Kidney glomerular epithelial cell (primary cell): ENCODE data around the gene NEDD4L.
"Not testable (repeated sequence)": the region's sequence is repeated elsewhere in the genome, so short reads cannot be mapped to it uniquely, and the experiment has no call there.

ENCODE experiments used
- DNase-seq: peaks from one replicate; lab custom pipeline; 2025; lab: John Stamatoyannopoulos, UW

NEDD4L gene

DNA sequence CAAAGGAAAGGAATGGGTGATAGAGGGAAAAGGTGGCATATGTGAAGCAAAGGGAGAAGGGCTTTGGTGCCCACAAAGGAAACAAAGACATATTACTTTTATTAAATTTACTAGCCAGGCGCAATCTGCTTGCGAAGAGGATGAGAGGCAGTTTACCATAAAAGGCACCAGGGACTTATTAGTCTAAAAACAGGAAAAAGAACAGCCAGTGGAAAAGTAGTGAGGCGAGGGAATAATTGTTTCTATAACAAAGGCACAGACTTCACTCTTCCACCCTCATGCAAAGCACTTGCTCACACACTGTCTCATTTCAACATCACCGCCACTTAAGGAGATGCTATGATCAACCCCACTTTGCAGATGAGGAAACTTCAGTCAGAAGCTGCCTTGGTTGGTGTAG lies 374.3 kb downstream of the NEDD4L start:
- no peak for DNase-seq

DNA sequence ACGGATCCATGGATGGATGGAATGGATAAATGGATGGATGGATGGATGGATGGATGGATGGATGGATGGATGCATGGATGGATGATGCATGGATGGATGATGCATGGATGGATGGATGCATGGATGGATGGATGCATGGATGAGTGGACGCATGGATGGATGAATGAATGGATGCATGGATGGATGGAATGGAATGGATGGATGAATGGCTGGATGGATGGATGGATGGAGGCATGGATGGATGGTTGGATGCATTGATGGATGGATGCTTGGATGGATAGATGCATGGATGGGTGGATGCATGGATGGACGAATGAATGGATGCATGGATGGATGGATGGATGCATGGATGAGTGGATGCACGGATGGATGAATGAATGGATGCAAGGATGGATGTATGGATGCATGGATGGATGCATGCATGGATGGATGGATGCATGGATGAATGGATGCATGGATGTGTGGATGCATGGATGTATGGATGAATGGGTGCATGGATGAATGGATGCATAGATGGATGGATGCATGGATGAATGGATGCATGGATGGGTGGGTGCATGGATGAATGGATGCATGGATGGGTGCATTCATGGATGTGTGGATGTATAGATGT lies 375.7 kb downstream of the NEDD4L start:
- DNase-seq = no peak

DNA sequence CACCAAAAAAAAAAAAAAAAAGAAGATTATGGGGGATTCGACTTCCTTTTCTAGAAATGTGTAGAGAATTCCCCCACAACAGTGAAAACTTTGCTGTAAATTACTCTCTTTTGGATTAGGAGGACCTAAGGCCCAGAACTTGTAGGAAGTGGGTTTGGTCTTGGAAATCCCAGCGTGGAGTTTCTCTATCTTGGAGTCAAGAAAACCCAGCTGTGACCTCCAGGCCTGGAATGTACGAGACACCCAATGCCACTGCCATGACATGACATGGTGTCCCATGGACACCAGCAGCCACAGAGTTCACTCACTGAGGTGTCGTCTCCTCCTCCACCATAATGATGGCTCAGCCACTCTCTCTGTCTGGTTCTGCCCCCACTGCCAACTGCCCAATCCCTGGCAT lies 382.6 kb downstream of the NEDD4L start:
- no peak for DNase-seq

DNA sequence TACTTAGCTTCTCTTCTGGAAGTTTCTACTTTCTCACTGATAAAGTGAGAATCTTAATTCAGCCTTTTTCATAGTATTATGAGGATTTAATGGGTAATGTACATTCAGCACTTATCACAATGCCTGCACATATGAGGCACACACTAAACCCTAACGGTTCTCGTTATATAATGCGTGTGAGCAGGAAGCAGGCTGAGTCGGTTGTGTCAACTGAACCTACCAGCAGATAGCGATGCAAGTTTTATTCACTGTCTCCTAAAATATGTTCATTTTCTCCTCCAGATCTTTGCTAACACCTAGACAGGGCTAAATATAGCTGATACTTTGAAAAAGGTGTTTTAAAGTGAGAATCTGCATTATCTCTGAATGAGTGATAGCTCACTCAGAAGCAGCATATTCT lies 383.3 kb downstream of the NEDD4L start:
- DNase-seq = no peak

DNA sequence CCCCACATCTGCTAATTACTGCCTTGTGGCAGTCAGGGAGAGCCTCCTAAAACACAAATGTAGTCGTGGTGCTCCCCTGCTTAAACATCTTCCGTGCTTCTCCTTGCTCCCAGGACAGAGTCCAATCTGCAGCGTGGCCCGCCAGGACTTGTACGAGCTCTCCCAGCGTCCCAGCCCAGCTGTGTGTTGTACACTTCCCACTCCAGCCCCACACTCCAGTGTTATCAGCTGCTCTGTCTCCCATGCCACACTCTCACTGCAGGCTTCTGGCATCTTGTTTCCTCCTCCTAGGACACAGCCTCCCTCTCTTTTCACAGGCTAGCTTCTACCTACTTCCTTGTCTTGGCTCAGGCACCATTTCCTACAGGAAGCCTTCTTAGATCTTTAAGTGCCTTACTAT lies 385.4 kb downstream of the NEDD4L start:
- DNase-seq = no peak

DNA sequence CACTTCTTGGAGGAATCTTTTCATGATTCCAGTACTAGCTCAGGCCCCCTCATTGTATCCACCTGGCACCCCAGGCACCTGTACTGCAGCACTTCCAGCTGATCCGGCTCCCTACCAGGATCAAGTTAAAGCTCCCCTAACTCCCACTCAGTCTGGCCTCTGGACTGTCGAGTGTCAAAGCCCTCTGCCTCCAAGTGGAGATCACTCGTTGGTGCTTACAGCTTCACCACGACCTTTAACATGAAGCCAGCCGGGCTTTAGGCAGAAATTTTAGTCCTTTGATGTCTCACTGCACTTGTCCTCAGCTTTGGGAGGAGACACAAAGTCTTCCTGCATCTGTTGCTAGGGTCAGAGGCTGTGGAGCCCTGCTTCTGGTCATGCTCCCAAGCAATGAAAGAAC lies 387.2 kb downstream of the NEDD4L start:
- no peak for DNase-seq

DNA sequence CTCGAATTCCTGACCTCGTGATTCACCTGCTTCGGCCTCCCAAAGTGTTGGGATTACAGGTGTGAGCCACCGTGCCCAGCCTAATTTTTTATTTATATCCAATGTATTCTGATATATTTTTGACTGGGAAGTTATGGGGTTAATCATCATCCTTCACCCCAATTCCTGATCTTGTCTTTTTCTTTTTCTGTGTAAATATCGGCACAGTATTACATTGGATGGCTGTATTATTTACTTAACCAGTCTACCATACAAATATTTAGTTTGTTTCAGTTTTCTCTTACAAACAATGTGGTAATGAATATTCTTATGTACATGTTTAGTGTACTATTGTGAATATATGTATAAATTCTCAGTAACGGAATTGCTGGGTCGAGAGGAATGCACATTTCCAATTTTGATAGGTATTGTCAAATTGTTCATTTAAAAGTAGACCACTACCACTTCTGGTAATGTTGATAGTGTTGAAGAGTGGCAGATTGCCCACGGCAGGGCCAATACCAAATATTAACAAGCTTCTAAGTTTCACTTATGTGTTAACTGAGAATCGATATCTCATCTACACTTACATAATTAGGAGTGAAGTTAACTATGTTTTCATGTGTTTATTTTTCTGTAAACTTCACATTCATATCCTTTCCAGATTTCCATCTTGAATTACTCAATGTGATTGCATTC lies 388.2 kb downstream of the NEDD4L start:
- DNase-seq = no peak

DNA sequence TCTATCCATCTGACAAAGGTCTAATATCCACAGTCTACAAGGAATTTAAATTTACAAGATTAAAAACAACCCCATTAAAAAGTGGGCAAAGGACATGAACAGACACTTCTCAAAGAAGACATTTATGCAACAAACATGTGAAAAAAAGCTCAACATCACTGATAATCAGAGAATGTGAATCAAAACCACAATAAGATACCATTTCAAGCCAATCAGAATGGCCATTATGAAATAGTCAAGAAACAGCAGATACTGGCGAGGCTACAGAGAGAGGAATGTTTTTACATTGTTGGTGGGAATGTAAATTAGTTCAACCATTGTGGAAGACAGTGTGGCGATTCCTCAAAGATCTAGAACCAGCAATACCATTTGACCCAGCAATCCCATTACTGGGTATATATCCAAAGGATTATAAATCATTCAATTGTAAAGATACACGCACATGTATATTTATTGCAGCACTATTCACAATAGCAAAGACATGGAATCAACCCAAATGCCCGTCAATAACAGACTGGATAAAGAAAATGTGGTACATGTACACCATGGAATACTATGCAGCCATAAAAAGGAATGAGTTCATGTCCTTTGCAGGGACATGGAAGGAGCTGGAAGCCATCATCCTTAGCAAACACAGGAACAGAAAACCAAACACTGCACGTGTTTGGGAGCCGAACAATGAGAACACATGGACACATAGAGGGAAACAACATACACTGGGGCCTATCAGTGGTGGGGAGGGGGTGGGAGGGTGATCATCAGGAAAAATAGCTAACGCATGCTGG lies 391.4 kb downstream of the NEDD4L start:
- DNase-seq = not testable (repeated sequence)

DNA sequence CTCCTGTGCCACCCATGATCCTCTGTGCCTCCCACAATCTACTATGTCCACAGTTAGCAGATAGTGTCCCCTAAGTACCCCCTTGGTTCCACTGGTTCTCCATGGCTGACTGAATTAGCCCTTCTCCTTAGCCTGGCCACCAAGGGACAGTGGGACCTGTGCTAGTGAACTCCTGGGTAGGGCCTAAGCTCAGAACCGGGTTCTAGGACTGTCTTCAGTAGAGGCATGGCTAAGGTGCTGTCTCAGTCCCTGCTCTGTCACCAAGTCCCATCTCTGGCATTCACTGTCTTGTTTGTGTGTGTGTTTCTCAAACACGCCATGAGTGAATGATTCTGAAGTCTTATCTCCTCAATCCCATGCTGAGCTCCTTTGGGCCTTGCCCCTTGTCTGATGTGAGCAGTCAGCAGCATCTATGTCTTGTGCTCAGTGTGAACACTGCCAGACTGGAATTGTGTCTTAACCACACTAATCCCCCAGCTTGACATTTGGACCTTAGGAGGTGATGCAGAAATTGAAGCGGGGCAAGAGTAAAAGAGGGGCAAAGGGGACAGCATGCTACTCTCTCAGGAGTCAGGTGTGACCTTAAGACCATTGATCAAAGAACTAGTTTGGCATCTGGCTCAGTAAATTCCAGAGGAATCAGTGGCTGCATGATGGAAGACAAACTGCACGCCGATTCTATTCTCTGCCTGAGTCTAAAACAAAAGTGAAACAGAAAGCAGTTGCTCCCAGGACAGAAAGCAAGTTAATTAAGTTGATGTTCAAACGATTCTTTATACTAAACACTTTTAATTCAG lies 394.3 kb downstream of the NEDD4L start:
- no peak for DNase-seq

DNA sequence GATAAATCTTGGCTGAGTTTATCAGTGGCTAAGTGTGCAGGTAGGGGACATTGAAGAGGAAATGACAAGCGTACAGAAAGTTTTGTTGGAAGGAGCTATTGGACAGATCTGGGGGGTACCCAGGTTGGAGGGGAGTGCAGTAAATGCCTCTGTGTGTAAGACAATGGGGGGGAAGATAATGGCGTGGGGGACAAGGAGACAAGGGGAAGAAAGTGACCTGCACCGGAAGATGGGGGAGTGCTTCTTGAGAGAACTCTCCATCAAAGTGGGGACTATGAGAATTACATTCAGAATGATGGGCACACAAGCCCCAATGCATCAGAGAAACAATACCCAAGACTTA lies 394.9 kb downstream of the NEDD4L start:
- no peak for DNase-seq

DNA sequence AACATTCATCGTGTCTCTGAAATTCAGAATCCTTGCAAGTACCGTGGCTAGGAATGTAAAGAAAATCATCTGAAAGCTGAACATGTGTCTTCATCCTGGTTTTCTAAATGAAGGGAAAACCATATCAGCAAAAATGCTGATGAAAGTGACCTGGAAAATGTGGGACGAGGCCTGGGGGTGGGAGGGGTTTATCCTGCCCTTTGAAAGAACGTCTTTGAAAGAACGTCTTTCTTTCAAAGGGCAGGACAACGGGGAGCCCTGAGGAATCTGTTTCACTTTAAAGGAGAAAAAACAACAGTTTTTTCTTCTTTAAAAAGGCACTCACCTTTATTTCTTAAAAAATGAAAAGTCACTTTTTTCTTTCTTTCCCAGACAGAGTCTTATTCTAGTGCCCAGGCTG lies 399.6 kb downstream of the NEDD4L start:
- no peak for DNase-seq

DNA sequence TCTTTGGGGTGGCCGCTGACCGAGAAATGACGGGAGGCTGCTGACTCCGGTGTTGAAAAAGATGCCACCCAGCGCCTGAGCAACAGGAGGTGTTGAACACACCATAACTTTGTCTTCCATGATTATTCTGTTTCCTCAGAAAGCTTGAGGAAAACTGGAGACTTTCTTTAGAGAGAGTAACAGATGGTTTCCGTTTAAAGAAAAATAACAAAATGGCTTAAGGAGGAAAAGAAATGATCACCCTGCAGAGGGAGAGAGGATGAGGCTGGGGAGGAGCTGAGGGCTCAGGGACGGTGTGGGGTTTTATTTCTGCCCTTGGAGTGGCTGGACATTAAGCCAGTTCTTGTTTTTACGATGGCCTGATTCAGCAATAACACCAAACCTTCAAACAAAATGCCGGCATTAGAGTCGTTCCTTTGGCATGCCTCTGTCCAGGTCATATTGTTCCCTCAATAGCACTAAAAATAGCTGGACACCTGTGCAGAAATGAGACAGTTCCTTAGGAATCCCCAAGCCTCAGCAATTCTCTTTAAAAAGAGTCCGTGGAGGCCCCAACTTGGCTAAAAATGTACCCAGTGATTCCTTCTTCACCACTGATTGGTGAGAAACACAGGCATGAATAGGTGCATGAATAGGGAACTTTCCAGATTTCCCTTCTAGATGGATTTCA lies 402.5 kb downstream of the NEDD4L start:
- no peak for DNase-seq

DNA sequence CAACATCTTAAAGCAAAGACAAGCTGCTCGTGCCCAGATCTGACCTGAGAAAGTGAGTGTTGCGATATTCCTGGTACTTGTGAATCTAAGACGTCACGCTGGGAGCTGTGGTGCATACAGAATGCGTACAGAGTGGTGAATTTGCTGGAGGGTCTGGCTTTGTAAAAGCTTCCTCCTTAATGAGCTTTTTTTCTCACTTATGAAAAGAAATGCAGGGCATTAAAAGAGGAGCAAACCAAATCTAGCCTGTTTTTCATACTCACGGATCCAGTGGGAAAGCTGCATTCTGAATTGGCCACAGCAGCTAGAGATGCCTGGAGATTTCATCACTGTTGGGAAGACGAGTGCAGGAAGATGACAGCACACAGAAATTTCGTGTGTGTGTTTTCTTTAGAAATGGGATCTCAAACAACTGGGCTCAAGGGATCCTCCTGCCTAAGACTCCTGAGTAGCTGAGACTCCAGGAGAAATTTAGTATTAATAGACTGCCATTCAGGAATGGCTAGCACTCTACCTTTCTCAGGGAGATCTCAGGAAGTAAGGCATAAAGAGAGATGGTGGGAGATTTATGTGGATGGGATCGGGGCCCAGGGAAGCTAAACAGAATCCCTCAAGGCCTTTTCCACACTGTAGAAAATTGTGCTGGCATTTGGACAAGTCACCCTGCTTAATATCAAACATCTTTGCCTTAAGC lies 403.5 kb downstream of the NEDD4L start:
- no peak for DNase-seq

DNA sequence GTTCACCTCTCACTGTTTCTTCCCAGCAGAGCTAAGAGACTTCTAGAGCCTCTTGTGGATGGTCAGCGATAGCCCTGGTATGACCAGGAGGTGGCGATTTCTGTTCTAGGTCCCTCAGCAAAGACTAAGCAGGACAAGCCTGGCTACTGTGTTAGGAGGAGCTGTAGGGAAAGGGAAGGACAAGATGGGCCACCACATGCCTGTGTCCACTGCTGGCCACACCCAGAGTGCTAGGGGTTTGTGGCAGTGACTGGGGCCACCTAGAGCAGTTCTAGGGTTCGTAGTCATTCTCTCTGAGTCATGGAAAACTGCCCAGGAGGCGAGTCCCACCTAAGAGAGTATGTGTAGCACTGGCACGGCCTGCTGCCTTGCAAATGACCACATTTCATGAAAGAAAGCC lies 405.4 kb downstream of the NEDD4L start:
- no peak for DNase-seq
